Neural crest cell (in vitro differentiated cells): ENCODE results near the gene CDK10. TPM values are rescaled to one million over a fixed set of nuclear protein-coding genes. Genes with fewer than 3 reads are reported as not detected.
A peak's percentile ranks its signal among the peaks of the same experiment; 100 is the strongest.

Experiments used
- DNase-seq: peaks from one replicate; pipeline ENCODE4 v3.0.0; 2021; ENCODE audit warnings: low read depth, mixed read lengths, low spot score
- H3K27ac Mint-ChIP-seq: one replicate; pipeline ENCODE4 v1.8.0; 2021; ENCODE audit warnings: mild to moderate bottlenecking, mixed read lengths; ENCODE audit not compliant: unreplicated experiment
- H3K27me3 Mint-ChIP-seq: 2 replicates; pipeline ENCODE4 v1.8.0; 2021; ENCODE audit warnings: low read depth, mild to moderate bottlenecking, mixed read lengths
- H3K36me3 Mint-ChIP-seq: 2 replicates; pipeline ENCODE4 v1.8.0; 2021; ENCODE audit warnings: low read depth, mild to moderate bottlenecking, mixed read lengths
- H3K4me1 Mint-ChIP-seq: 2 replicates; pipeline ENCODE4 v1.8.0; 2021; ENCODE audit warnings: mixed read lengths
- H3K4me3 Mint-ChIP-seq: one replicate; pipeline ENCODE4 v1.8.0; 2021; ENCODE audit warnings: mild to moderate bottlenecking, mixed read lengths
- H3K9me3 Mint-ChIP-seq: 2 replicates; pipeline ENCODE4 v1.8.0; 2021; ENCODE audit warnings: mixed read lengths
- total RNA-seq: library from RNA; stranded (reverse); gene quantifications from 2 replicates; pipeline ENCODE4 v1.2.1, GENCODE V29; 2021
- TF ChIP-seq, protein P1 (sequence below): fragments of 200-600 bp; sonication (generic); conservative IDR thresholded peaks from 2 replicates; pipeline ENCODE4 v1.5.0; 2021; ENCODE audit warnings: antibody characterized with exemption, mild to moderate bottlenecking

CDK10 gene
- total RNA-seq, 1 donor from 2014 or later = 127 TPM

DNA sequence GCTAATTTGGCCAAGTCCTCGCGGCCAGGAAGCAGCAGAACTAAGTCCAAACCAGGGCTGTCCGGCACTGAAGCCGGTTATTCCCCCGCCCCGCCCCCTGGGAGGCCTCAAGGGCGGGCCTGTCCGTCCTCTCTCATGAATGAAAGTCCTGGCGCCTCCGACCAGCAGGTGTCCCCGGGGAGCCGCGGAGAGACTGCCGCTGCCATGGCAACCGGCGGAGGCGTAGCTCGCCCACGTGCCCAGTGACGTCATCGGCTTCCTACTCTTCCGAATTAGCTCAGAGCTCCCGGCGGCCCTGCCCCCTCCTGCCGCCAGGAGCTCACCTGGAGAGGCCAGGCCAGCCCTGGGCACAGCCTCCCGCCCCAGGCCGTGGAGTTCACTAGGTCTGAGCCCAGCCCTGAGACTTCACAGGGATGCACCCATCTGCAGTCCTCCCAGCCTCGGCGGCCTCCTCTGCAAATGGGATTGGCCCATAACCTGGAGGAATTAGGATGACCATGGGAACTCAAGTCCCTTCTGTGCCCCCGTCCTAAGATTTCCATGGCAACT is 13.7 kb downstream of the CDK10 start:
- no peak overlapping the region for H3K27ac Mint-ChIP-seq
- peak; percentile 98 for DNase-seq
- TF ChIP-seq, protein P1, sequence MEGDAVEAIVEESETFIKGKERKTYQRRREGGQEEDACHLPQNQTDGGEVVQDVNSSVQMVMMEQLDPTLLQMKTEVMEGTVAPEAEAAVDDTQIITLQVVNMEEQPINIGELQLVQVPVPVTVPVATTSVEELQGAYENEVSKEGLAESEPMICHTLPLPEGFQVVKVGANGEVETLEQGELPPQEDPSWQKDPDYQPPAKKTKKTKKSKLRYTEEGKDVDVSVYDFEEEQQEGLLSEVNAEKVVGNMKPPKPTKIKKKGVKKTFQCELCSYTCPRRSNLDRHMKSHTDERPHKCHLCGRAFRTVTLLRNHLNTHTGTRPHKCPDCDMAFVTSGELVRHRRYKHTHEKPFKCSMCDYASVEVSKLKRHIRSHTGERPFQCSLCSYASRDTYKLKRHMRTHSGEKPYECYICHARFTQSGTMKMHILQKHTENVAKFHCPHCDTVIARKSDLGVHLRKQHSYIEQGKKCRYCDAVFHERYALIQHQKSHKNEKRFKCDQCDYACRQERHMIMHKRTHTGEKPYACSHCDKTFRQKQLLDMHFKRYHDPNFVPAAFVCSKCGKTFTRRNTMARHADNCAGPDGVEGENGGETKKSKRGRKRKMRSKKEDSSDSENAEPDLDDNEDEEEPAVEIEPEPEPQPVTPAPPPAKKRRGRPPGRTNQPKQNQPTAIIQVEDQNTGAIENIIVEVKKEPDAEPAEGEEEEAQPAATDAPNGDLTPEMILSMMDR = peak; percentile 78
- H3K27me3 Mint-ChIP-seq = peaks cover 3% of the 10 kb centered on the region
- no peaks in the 10 kb centered on the region for H3K9me3 Mint-ChIP-seq
- H3K4me1 Mint-ChIP-seq = peaks cover 12% of the 10 kb centered on the region
- H3K36me3 Mint-ChIP-seq = peaks cover 3% of the 10 kb centered on the region
- H3K4me3 Mint-ChIP-seq = peak overlapping the region; percentile 83

DNA sequence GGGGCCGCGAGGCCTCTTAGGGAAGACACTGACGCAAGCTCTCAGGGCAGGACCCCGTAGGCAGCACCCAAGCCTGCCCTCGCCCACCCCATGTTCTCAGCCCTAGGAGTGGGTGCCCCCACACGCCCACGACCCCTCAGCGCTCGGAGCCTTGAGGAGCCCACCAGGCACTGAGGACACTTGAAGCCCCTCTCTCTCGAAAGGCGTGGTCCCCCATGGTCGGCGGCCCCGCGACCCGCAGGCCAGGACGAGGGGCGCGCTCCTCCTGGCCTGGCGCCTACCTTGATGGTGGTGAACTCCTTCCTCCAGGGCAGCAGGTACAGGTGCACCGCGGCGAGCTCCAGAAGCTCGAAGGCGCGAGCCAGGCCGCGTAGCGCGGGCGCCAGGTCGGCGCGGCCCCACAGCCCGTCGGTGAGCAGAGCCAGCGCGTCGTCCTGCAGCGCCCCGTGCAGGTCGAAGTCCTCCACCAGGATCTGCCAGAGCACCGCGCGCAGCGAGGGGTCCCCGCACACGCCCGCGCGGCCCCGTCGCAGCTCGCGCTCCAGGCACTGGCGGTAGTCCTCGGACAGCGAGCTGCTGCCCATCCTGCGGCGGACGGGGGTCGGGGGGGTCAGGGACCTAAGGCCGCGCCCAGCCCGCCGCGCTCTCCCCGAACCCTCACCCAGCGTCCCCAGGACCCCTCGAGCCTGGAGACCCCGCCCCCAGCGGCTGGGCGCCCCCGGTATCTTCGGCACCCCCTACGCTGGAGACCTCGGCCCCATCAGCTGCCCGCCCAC is 14.3 kb downstream of the CDK10 start:
- Mint-ChIP-seq H3K9me3 (no peaks in the 10 kb centered on the region), H3K4me1 (peaks cover 13% of the 10 kb centered on the region), H3K27ac (no peak overlapping the region), H3K27me3 (peaks cover 3% of the 10 kb centered on the region), H3K4me3 (peak overlapping the region; percentile 83), H3K36me3 (peaks cover 3% of the 10 kb centered on the region)
- TF ChIP-seq, protein P1 = peak; percentile 43
- no peak for DNase-seq

DNA sequence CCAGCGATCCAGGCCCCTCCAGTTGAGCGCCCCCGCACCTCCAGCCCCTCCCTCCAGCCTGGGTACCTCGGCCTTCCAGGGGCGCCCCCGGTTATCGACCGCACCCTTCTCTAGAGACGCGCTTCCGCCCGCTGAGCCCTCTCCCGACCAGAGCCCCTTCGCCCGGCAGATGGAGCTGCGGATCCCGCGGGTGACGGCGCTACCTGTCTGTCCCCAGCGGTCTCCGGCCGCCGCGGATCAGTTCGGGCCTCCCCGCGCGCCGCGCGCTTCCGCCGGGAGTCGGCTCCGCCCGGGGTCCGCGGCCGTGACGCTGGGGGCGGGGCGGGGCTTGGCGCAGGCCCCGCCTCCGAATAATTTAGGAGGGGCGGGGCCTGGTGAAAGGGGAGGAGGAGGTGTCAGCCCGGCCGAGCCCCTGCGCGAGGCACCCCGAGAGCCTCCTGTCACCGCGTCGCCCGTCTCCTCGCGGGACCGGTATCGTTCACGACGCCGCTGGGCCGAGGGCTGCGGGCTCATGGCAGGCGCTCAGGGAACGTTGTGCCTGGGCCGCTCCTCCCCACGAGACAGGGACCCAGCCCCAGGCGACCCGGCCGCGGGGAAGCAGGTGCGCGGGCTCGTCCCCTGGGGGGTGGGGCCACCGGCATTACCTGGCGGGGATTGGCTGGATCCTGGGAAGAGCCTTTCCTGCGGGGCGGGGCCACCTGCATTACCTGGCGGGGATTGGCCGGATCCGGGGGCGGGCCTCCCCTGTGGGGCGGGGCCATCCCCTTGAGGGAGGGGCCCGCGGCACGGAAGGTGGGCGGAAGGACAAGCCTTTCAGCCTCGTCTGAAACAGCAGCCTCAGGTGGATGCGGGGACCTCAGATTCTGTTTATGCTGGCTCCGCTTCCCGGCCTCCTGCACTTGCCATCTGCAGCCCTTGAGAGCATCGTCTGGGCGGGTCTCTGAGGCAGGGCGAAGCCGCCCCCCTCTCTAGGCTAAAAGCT is 15.2 kb downstream of the CDK10 start, which contains the start of gene SPATA2L:
TSS of gene SPATA2L (minus strand) at position 281 of the 982 bp plus-strand sequence. CDS start 473 bp downstream, outside the sequence.
- Mint-ChIP-seq H3K4me3 (peak within 1 kb of the TSS; percentile 86), H3K9me3 (no peaks in the 10 kb centered on the region), H3K27ac (no peak within 1 kb of the TSS), H3K27me3 (peaks cover 3% of the 10 kb centered on the region), H3K4me1 (peaks cover 17% of the 10 kb centered on the region), H3K36me3 (peaks cover 3% of the 10 kb centered on the region)
- DNase-seq = peak; percentile 83
- TF ChIP-seq, protein P1 = peak; percentile 41

DNA sequence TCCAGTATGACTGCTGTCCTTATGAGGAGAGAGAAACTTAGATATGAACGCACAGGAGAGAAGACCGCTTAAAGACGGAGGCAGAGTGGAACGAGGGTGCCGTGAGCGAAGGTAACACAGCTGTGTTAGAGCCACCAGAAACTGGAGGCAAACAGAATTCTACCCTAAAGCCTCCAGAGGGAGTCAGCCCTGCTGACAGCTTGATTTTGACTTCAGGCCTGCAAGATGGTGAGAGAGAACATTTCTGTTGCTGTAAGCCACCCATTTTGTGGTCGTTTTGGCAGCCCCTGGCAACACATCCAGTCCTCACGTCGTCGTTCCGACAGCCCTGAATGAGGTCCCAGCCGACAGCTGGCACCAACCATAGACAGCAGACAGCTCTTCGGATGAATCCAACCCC is 17.8 kb downstream of the CDK10 start:
- Mint-ChIP-seq H3K4me1 (peaks cover 13% of the 10 kb centered on the region), H3K36me3 (no peaks in the 10 kb centered on the region), H3K4me3 (peak overlapping the region; percentile 61), H3K27ac (no peak overlapping the region), H3K9me3 (no peaks in the 10 kb centered on the region), H3K27me3 (peaks cover 3% of the 10 kb centered on the region)
- no peak for DNase-seq
- TF ChIP-seq, protein P1 = no peak

DNA sequence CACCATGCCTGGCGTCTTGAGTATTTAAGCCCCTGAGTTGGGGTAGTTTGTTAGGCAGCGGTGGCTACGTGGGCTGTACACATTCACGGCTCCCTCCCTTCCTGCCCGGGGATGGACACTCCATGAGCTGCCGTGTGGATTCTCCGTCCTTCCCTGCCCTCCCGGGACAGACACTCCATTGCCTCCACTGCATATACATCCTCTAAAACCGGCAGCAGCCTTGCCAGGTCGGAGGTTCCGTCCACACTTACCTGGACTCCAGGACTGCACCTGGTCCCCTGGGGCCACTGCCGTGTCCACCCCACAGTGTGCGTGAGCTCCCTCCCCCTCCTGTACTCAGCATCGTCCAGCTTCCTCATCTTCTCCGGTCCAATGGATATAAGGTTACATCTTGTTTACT is 18.5 kb downstream of the CDK10 start:
- Mint-ChIP-seq H3K36me3 (no peaks in the 10 kb centered on the region), H3K4me3 (peak overlapping the region; percentile 52), H3K27me3 (peaks cover 3% of the 10 kb centered on the region), H3K27ac (no peak overlapping the region), H3K4me1 (peaks cover 12% of the 10 kb centered on the region), H3K9me3 (no peaks in the 10 kb centered on the region)
- TF ChIP-seq, protein P1 = no peak
- no peak for DNase-seq
